Measurements from ENCODE around the gene POMT2. TPM values are rescaled to one million over a fixed set of nuclear protein-coding genes. Genes with fewer than 3 reads are reported as not detected.

POMT2 gene
- total RNA-seq, 1 donor from 2014 or later, result 46.1 TPM

GRCh38 chr14:77259025-77259715, 61.5 kb downstream of the POMT2 start:
- no peak overlapping the region for H3K4me3 Mint-ChIP-seq
- H3K4me1 Mint-ChIP-seq, result peaks cover 2% of the 10 kb centered on the region
- TF ChIP-seq CTCF (IDR thresholded peaks at IDR 0.05; ENCODE audit: unreplicated experiment), result no peak
- H3K27me3 Mint-ChIP-seq (ENCODE audit: low read depth), result peaks cover 34% of the 10 kb centered on the region
- no peaks in the 10 kb centered on the region for H3K9me3 Mint-ChIP-seq
- no peak for DNase-seq (ENCODE audit: low spot score in 2 of 2, unreplicated experiment in 2 of 2)
- no peak overlapping the region for H3K27ac Mint-ChIP-seq
- no peaks in the 10 kb centered on the region for H3K36me3 Mint-ChIP-seq

- no peak overlapping the region for H3K27ac Mint-ChIP-seq
- no peak for TF ChIP-seq CTCF (IDR thresholded peaks at IDR 0.05; ENCODE audit: unreplicated experiment)
- H3K4me1 Mint-ChIP-seq, result peaks cover 2% of the 10 kb centered on the region
- H3K36me3 Mint-ChIP-seq, result no peaks in the 10 kb centered on the region
- H3K9me3 Mint-ChIP-seq, result no peaks in the 10 kb centered on the region
- peaks cover 34% of the 10 kb centered on the region for H3K27me3 Mint-ChIP-seq (ENCODE audit: low read depth)
- DNase-seq (ENCODE audit: low spot score in 2 of 2, unreplicated experiment in 2 of 2), result no peak
- H3K4me3 Mint-ChIP-seq, result no peak overlapping the region
Observed at GRCh38 chr14:77258566-77258965, 62.1 kb downstream of the POMT2 start.

- Mint-ChIP-seq H3K4me3 (no peak overlapping the region), H3K36me3 (no peaks in the 10 kb centered on the region), H3K4me1 (peaks cover 2% of the 10 kb centered on the region), H3K9me3 (no peaks in the 10 kb centered on the region), H3K27ac (no peak overlapping the region), H3K27me3 (ENCODE audit: low read depth) (peaks cover 29% of the 10 kb centered on the region)
- no peak for TF ChIP-seq CTCF (IDR thresholded peaks at IDR 0.05; ENCODE audit: unreplicated experiment)
- DNase-seq (ENCODE audit: low spot score in 2 of 2, unreplicated experiment in 2 of 2), result no peak
Observed at GRCh38 chr14:77257700-77258099, 63.0 kb downstream of the POMT2 start.

GRCh38 chr14:77256694-77257093, 64.0 kb downstream of the POMT2 start:
- Mint-ChIP-seq H3K4me1 (peaks cover 2% of the 10 kb centered on the region), H3K27me3 (ENCODE audit: low read depth) (peaks cover 23% of the 10 kb centered on the region), H3K4me3 (no peak overlapping the region), H3K9me3 (no peaks in the 10 kb centered on the region), H3K36me3 (no peaks in the 10 kb centered on the region), H3K27ac (no peak overlapping the region)
- no peak for TF ChIP-seq CTCF (IDR thresholded peaks at IDR 0.05; ENCODE audit: unreplicated experiment)
- DNase-seq (ENCODE audit: low spot score in 2 of 2, unreplicated experiment in 2 of 2), result no peak

GRCh38 chr14:77253333-77254190, 67.1 kb downstream of the POMT2 start:
- Mint-ChIP-seq H3K27ac (no peak overlapping the region), H3K27me3 (ENCODE audit: low read depth) (peaks cover 20% of the 10 kb centered on the region), H3K4me3 (no peak overlapping the region), H3K36me3 (no peaks in the 10 kb centered on the region), H3K9me3 (no peaks in the 10 kb centered on the region), H3K4me1 (no peaks in the 10 kb centered on the region)
- no peak for DNase-seq (ENCODE audit: low spot score in 2 of 2, unreplicated experiment in 2 of 2)
- TF ChIP-seq CTCF (IDR thresholded peaks at IDR 0.05; ENCODE audit: unreplicated experiment), result no peak

All from mesothelial cell of epicardium (in vitro differentiated cells).